Cerebellar cortex (tissue), 1 donor: ENCODE data around the gene ACAD9.

Experiments
- DNase-seq: peaks from one replicate; pipeline ENCODE4 v3.0.0-alpha.2; 2015; ENCODE audit warnings: low spot score

The ACAD9 gene

DNA sequence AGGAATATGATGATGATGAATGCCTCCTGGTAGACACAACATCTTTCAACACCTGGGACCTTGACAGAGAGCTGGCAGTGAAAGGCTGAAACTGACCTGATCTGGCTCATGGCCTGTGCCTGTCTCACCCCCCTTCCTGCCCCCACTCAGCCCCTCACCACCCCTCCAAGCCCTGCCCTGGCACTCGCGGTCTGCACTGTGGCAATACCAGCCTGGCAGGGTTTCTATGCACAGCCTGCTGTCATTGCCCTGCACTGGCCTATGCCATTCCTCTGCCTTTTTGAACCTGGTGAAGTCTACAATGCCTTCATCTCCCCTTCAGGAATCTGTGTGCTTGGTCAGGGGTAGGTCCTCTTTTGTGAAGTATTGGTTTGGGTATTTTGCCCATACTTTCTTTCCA is 56.5 kb downstream of the ACAD9 start:
- DNase-seq, result no peak

DNA sequence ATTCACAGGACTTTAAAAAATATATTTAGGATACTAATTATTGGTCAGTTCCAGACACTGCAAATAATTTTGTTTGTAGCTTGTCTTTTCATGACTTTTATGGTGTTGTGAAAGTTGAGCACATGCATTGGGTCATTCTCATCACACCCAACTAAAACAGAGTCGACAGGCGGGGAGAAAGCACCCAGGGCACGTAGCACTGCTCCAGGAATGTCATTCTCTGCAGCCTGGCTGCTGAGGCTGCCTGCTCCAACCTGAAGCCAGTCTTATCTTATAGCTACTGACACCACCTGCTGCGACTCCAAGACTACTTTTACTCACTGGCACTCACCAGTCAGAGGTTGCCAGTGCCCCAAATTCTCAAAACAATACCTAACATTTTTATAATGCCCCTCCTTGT is 56.9 kb downstream of the ACAD9 start:
- DNase-seq, result no peak

DNA sequence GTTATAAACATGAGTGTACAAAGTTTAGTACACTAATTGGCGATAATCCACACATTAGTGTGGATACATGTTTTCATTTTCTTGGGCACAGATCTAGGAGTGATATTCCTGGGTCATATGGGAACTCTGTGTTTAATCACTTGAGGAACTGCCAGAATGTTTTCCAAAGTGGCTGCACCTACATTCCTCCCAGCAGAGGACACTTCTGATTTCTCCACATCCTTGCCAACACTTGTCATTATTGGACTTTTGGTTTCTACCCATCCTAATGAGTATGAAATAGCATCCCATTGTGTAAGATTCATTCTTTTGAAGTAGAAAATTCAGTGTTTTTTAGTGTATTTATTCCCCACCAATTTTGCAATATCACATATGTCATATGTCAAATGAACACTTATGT is 60.8 kb downstream of the ACAD9 start:
- no peak for DNase-seq

DNA sequence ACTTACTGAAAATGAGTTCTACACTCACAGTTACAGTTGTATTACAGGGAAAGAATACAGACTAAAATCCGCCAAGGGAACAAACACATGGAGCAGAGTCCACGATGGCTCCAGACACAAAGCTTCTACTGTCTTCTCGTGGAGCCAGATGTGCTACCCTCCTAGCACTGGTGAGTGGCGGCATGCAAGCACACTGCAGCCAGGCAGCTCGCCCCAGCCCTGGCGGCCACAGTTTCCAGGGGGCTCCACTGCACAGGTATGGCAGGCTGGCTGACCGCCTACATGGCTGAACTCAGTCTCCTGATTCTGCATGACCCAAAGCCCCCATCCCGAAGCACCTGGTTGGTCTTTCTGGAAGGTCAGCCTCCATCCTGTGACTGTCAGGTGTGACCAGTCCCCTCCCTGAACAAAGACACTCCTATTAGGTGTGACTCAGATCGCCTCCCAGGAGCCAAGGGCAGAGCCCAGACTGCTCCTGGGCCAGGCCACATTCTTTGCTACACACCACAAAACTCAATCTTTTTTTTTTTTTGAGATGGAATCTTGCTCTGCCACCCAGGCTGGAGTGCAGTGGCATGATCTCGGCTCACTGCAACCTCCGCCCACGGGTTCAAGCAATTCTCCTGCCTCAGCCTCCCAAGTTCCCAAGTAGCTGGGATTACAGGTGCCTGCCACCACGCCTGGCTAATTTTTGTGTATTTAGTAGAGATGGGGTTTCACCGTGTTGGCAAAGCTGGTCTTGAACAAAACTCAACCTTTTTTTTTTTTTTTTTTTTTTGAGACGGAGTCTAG is 62.9 kb downstream of the ACAD9 start:
- DNase-seq, result no peak

DNA sequence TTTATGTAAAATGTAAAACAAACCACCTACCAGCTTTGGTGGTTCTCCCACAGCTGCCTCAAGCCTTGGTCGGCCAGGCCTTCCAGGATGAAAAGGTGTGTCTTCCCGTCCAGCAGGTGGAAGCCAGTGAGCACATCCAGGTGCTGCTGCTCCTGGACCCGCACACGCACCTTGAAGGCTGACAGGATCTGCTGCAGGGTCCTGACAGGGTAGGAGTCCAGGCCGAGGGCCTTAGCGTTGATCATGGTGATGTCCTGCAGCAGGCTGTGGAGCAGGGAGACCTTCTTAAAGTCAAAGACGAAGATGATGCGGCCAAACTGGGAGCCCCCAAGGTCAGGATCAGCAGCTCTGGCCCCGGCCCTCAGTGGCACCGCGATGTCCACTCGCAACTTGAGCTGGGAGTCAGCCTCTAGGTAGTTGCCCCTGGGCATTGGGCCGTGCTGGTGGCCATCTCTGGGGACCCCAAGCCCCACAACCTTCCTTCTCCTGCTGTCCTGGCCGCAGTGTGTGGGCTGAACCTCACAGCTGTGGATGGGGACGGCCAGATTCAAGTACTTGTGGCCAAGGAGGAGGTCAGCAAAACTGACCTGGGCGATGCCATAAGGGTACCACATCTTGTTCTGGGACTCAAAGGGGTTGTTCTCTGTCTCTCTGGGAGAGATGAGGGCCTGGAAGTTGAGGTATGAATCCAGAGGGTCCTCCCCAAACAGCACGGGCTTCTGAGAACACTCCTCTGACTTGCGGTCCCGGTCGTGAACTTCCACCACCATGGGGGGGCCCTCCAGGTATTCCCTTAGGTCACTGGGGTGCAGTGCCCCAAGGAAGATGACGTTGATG is 65.8 kb downstream of the ACAD9 start:
- DNase-seq, result no peak

DNA sequence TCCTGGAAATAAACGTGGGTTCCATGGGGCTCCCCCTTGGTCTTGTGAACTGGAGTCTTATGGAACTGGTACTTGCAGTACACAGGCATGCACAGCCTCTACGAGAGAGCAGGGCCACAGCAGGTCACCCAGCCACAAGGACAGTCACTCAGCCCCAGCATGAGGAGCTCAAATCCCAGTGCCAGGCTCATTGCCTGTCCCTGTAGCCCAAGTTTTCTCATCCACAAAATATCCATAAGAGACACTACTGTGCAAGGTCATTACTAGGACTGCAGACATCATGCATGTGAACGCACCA is 66.4 kb downstream of the ACAD9 start:
- no peak for DNase-seq

DNA sequence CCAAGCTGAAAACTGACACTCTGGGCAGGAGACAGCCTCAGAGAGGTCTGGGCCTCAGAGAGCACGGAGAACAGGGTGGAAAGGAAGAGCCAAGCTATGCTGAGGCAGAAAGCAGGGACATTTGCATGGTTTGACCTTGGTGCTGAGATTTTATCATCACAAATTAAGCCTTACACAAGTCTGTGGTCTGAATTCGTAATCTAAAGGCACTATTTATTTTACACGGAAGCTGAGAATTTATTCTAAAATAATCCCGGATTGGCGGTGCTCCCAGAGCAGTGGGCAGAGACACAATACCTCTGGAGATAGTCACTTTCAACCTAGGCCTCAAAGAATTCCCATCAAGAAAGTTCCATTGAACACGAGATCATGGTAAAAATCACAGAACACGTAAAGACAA is 67.0 kb downstream of the ACAD9 start:
- no peak for DNase-seq

DNA sequence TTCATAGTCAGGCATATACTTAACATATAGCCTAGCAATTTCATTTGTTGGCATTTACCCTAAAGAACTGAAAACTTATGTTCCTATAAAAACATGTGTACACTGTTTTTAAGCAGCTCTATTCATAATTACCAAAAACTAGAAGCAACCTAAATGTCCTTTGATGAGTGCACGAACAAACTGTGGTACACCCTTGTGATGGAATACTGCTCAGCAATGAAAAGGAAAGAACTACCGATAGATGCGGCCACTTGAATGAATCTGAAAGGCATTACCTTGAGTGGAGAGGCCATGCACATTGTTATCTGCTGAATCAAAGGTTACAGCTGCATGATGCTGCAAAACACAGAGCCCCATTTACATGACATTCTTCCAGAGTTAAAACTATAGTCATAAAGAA is 69.7 kb downstream of the ACAD9 start:
- DNase-seq, result no peak

DNA sequence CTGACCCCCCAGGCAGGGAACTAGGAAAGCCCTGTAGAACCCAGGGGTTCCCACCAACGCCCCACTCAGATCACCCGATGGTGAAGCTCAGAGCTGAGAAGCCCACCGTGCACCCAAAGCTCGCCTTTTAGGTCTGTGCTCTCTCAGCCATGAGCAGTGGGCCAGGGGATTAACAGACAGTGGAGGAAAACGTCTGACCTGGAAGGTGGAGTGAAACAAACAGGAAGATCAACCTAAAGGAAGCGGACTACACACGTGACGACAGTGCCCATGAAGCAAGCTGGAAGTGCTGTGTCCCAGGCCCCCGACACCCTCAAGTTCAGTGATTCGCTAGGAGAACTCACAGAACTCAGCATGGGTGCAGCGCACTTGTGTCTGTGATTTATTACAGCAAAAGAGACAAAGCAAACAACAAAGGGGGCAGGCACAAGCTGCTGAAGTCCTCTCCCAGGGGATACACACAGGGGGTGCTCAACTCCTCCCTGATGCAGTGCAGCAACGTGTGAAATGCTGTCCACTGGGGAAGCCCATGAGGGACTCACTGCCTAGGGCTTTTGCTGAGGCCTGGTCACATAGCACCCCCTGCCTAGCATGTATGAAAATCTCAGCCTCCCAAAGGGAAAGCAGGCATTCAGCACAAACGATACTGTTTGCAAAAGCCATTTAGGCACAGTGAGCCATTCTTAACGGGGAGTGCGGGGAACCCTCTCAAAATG is 71.0 kb downstream of the ACAD9 start:
- DNase-seq, result peak; percentile 35

DNA sequence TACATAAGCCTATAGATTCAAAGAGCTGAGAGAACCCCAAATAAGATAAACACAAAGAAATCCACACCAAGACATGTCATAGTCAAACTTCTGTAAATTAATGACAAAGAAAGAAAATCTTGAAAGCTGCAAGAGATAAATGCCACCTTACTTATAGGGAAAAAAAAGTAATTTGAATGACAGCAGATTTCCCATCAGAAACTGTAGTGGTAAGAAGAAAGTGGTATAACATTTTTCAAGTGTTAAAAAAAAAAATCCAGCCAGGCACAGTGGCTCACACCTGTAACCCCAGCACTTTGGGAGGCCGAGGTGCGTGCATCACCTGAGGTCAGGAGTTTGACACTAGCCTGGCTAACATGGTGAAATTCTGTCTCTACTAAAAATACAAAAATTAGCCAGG is 77.0 kb downstream of the ACAD9 start:
- no peak for DNase-seq
